GM12872 (cell line): Measurements from ENCODE around the gene TOMM40L.

Experiments used
- CTCF ChIP-seq: IDR thresholded peaks from 3 replicates; pipeline ENCODE4 v1.5.1; 2011; ENCODE audit warnings: low read depth, mild to moderate bottlenecking, low read length, moderate library complexity; ENCODE audit not compliant: insufficient read depth

TOMM40L gene

GRCh38 chr1:161258439-161259344 lies 32.8 kb downstream of the TOMM40L start, which contains the start of gene PCP4L1:
TSS of gene PCP4L1 (plus strand) at chr1:161258745. CDS start at chr1:161258975, 230 bp downstream.
- no peak for TF ChIP-seq CTCF

- no peak for TF ChIP-seq CTCF
Measured at GRCh38 chr1:161259345-161259702, 33.5 kb downstream of the TOMM40L start.

- TF ChIP-seq CTCF, result no peak
Measured at GRCh38 chr1:161259765-161260164, 33.9 kb downstream of the TOMM40L start.

GRCh38 chr1:161260376-161261260 lies 34.8 kb downstream of the TOMM40L start:
- TF ChIP-seq CTCF, result no peak

GRCh38 chr1:161261261-161262235 lies 35.7 kb downstream of the TOMM40L start:
- TF ChIP-seq CTCF, result no peak

GRCh38 chr1:161265305-161265704 lies 39.4 kb downstream of the TOMM40L start:
- TF ChIP-seq CTCF, result no peak

- no peak for TF ChIP-seq CTCF
Measured at GRCh38 chr1:161266202-161266601, 40.3 kb downstream of the TOMM40L start.
